Endometrium (tissue), 2 donors: ENCODE measurements around the gene KRTAP17-1.
"Not testable (repeated sequence)": the region's sequence is repeated elsewhere in the genome, so short reads cannot be mapped to it uniquely, and the experiment has no call there.

Source experiments
- FAIRE-seq: peaks from 2 replicates; lab custom pipeline; 2012; peaks lifted over from hg19 to GRCh38; lab: Jason Lieb, UNC
- donor health status: control.
- donor health status: control.

The KRTAP17-1 gene

GRCh38 chr17:41302981-41303380, 12.5 kb downstream of the KRTAP17-1 start:
- FAIRE-seq, result no peak

GRCh38 chr17:41301916-41302901, 13.3 kb downstream of the KRTAP17-1 start, which contains the start of gene KRTAP29-1:
Gene KRTAP29-1 (minus strand): TSS chr17:41302851. CDS start chr17:41302851, 0 bp downstream.
- no peak for FAIRE-seq

GRCh38 chr17:41301204-41301790, 14.2 kb downstream of the KRTAP17-1 start:
- FAIRE-seq, result no peak

- FAIRE-seq, result no peak
Observed at GRCh38 chr17:41298458-41299135, 16.9 kb downstream of the KRTAP17-1 start.

- FAIRE-seq, result no peak
Observed at GRCh38 chr17:41296846-41297245, 18.7 kb downstream of the KRTAP17-1 start.

GRCh38 chr17:41294016-41294415, 21.5 kb downstream of the KRTAP17-1 start:
- FAIRE-seq, result no peak

- FAIRE-seq, result no peak
Observed at GRCh38 chr17:41287050-41287449, 28.5 kb downstream of the KRTAP17-1 start.

- FAIRE-seq, result no peak
Observed at GRCh38 chr17:41284546-41284945, 31.0 kb downstream of the KRTAP17-1 start.

GRCh38 chr17:41284043-41284442, 31.5 kb downstream of the KRTAP17-1 start:
- no peak for FAIRE-seq

- no peak for FAIRE-seq
Observed at GRCh38 chr17:41278176-41278955, 37.1 kb downstream of the KRTAP17-1 start.

GRCh38 chr17:41275648-41276190, 39.8 kb downstream of the KRTAP17-1 start, which contains the start of gene KRTAP9-7:
Gene KRTAP9-7 (plus strand): TSS chr17:41275698. CDS start chr17:41275698, 0 bp downstream.
- not testable (repeated sequence) for FAIRE-seq

GRCh38 chr17:41271858-41272257, 43.7 kb downstream of the KRTAP17-1 start:
- FAIRE-seq, result no peak

GRCh38 chr17:41271323-41271722, 44.2 kb downstream of the KRTAP17-1 start:
- FAIRE-seq, result not testable (repeated sequence)

GRCh38 chr17:41267711-41268110, 47.8 kb downstream of the KRTAP17-1 start:
- no peak for FAIRE-seq

GRCh38 chr17:41265078-41265477, 50.4 kb downstream of the KRTAP17-1 start, which contains the start of gene KRTAP9-6:
Gene KRTAP9-6 (plus strand): TSS chr17:41265378. CDS start chr17:41265378, 0 bp downstream.
- FAIRE-seq, result no peak
